Neural cell (in vitro differentiated cells): ENCODE measurements around the gene AFF2. TPM values are rescaled to one million over a fixed set of nuclear protein-coding genes. Genes with fewer than 3 reads are reported as not detected.

Experiments used
- H2AFZ ChIP-seq: fragments of 200-600, 300-800 bp; sonication (generic), shearing (Covaris generic); 2 replicates; pipeline ENCODE4 v1.6.0; 2014; ENCODE audit warnings: low read depth, mild to moderate bottlenecking, antibody characterized with exemption, low read length, moderate library complexity
- H3F3A ChIP-seq: fragments of 200-600 bp; shearing (Covaris generic); 2 replicates; pipeline ENCODE4 v1.6.1; 2016; ENCODE audit warnings: mild to moderate bottlenecking, moderate library complexity, mixed read lengths, antibody characterized with exemption, low read length; ENCODE audit not compliant: insufficient read depth, poor library complexity, severe bottlenecking
- H3K27ac ChIP-seq: fragments of 200-600, 300-800 bp; sonication (generic), shearing (Covaris generic); 2 replicates; pipeline ENCODE4 v1.5.1; 2014; ENCODE audit warnings: mild to moderate bottlenecking, low read length, moderate library complexity
- H3K27me3 ChIP-seq: fragments of 300-800, 200-600 bp; sonication (generic), shearing (Covaris generic); 2 replicates; pipeline ENCODE4 v1.6.0; 2014; ENCODE audit warnings: mild to moderate bottlenecking, low read depth, low read length, moderate library complexity; ENCODE audit not compliant: insufficient read depth
- H3K36me3 ChIP-seq: fragments of 300-800, 200-600 bp; sonication (generic), shearing (Covaris generic); 2 replicates; pipeline ENCODE4 v1.5.1; 2014; ENCODE audit warnings: mild to moderate bottlenecking, antibody characterized with exemption, low read length, moderate library complexity; ENCODE audit not compliant: insufficient read depth
- H3K4me2 ChIP-seq: fragments of 300-800, 200-600 bp; sonication (generic), shearing (Covaris generic); 2 replicates; pipeline ENCODE4 v1.6.0; 2014; ENCODE audit warnings: mild to moderate bottlenecking, low read length
- H3K4me3 ChIP-seq: fragments of 300-800, 200-600 bp; sonication (generic), shearing (Covaris generic); 2 replicates; pipeline ENCODE4 v1.5.1; 2014; ENCODE audit warnings: mild to moderate bottlenecking, low read length, moderate library complexity
- H3K79me2 ChIP-seq: fragments of 200-600 bp; shearing (Covaris generic); replicated peaks from 2 replicates; pipeline ENCODE4 v1.6.0; 2014; ENCODE audit warnings: mild to moderate bottlenecking, low read length, moderate library complexity; ENCODE audit not compliant: insufficient read depth
- H3K9ac ChIP-seq: fragments of 300-800, 200-600 bp; sonication (generic), shearing (Covaris generic); 2 replicates; pipeline ENCODE4 v1.6.1; 2016; ENCODE audit warnings: mild to moderate bottlenecking, low read length, mixed read lengths
- H3K9me2 ChIP-seq: fragments of 200-600 bp; shearing (Covaris generic); 2 replicates; pipeline ENCODE4 v1.6.1; 2016; ENCODE audit warnings: mild to moderate bottlenecking, low read length, mixed read lengths; ENCODE audit not compliant: insufficient read depth
- H3K9me3 ChIP-seq: fragments of 200-600, 300-800 bp; sonication (generic), shearing (Covaris generic); 2 replicates; pipeline ENCODE4 v1.6.1; 2016; ENCODE audit warnings: mild to moderate bottlenecking, mixed run types, low read length, moderate library complexity, mixed read lengths
- H4K20me1 ChIP-seq: fragments of 200-600 bp; shearing (Covaris generic); 2 replicates; pipeline ENCODE4 v1.6.1; 2016; ENCODE audit warnings: mild to moderate bottlenecking, mixed run types; ENCODE audit not compliant: insufficient read depth
- EP300 ChIP-seq: fragments of 450-650 bp; conservative IDR thresholded peaks from 2 replicates; pipeline ENCODE4 v1.6.1; 2014; ENCODE audit warnings: antibody characterized with exemption, mild to moderate bottlenecking, moderate library complexity; ENCODE audit not compliant: poor library complexity, severe bottlenecking
- EZH2 ChIP-seq: fragments of 200-600, 300-800 bp; shearing (Covaris generic), sonication (generic); IDR thresholded peaks from 2 replicates; pipeline ENCODE4 v1.6.1; 2014; ENCODE audit warnings: antibody characterized with exemption, low read length, borderline replicate concordance, mild to moderate bottlenecking; ENCODE audit not compliant: insufficient read depth, poor library complexity, severe bottlenecking
- MXI1 ChIP-seq: fragments of 450-650 bp; conservative IDR thresholded peaks from 2 replicates; pipeline ENCODE4 v1.6.1; 2014; ENCODE audit warnings: antibody characterized with exemption, mild to moderate bottlenecking; ENCODE audit not compliant: poor library complexity, severe bottlenecking
- POLR2AphosphoS5 ChIP-seq: IDR thresholded peaks from 2 replicates; pipeline ENCODE4 v1.6.1; 2012
- RAD21 ChIP-seq: fragments of 450-650 bp; conservative IDR thresholded peaks from 2 replicates; pipeline ENCODE4 v1.6.1; 2014; ENCODE audit warnings: antibody characterized with exemption, mild to moderate bottlenecking, moderate library complexity
- REST ChIP-seq: IDR thresholded peaks from 2 replicates; pipeline ENCODE4 v1.6.1; 2012; ENCODE audit warnings: borderline replicate concordance
- SMC3 ChIP-seq: fragments of 450-650 bp; conservative IDR thresholded peaks from 2 replicates; pipeline ENCODE4 v1.6.1; 2014; ENCODE audit warnings: antibody characterized with exemption, mild to moderate bottlenecking, moderate library complexity; ENCODE audit not compliant: poor library complexity
- TAF1 ChIP-seq: IDR thresholded peaks from 2 replicates; pipeline ENCODE4 v1.6.1; 2012; ENCODE audit warnings: low read depth
- polyA plus RNA-seq: library from polyadenylated mRNA; depleted of rRNA; stranded (reverse); fragments of >200 nt; gene quantifications from 2 replicates; pipeline ENCODE4 v1.2.3, GENCODE V29; 2014
- small RNA-seq, 3 experiments: library from RNA; depleted of rRNA; stranded (forward); fragments of <200 nt; gene quantifications; one replicate each; pipeline ENCODE3, GENCODE V24; 2012
- TF ChIP-seq, protein P1 (sequence below): fragments of 450-650 bp; IDR thresholded peaks from 2 replicates; pipeline ENCODE4 v1.5.1; 2014; ENCODE audit warnings: antibody characterized with exemption, mild to moderate bottlenecking, moderate library complexity; ENCODE audit not compliant: poor library complexity, severe bottlenecking

The AFF2 gene
- polyA plus RNA-seq, 1 donor from 2014 or later: 10.5 TPM

GRCh38 chrX:149044471-149044870, 544.1 kb downstream of the AFF2 start:
- Histone ChIP-seq H3K9me2 (no peaks in the 10 kb centered on the region), H2AFZ (no peak overlapping the region), H4K20me1 (no peaks in the 10 kb centered on the region), H3K27ac (no peak overlapping the region), H3K36me3 (no peaks in the 10 kb centered on the region), H3K4me2 (no peak overlapping the region), H3K4me3 (no peak overlapping the region), H3K9me3 (no peaks in the 10 kb centered on the region), H3K27me3 (no peaks in the 10 kb centered on the region), H3F3A (no peaks in the 10 kb centered on the region), H3K79me2 (no peaks in the 10 kb centered on the region), H3K9ac (no peak overlapping the region)
- no peak for TF ChIP-seq MXI1
- TF ChIP-seq REST: no peak
- TF ChIP-seq POLR2AphosphoS5: no peak
- no peak for TF ChIP-seq SMC3
- TF ChIP-seq EP300: no peak
- no peak for TF ChIP-seq TAF1
- TF ChIP-seq, protein P1, sequence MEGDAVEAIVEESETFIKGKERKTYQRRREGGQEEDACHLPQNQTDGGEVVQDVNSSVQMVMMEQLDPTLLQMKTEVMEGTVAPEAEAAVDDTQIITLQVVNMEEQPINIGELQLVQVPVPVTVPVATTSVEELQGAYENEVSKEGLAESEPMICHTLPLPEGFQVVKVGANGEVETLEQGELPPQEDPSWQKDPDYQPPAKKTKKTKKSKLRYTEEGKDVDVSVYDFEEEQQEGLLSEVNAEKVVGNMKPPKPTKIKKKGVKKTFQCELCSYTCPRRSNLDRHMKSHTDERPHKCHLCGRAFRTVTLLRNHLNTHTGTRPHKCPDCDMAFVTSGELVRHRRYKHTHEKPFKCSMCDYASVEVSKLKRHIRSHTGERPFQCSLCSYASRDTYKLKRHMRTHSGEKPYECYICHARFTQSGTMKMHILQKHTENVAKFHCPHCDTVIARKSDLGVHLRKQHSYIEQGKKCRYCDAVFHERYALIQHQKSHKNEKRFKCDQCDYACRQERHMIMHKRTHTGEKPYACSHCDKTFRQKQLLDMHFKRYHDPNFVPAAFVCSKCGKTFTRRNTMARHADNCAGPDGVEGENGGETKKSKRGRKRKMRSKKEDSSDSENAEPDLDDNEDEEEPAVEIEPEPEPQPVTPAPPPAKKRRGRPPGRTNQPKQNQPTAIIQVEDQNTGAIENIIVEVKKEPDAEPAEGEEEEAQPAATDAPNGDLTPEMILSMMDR: no peak
- no peak for TF ChIP-seq EZH2
- TF ChIP-seq RAD21: no peak

DNA sequence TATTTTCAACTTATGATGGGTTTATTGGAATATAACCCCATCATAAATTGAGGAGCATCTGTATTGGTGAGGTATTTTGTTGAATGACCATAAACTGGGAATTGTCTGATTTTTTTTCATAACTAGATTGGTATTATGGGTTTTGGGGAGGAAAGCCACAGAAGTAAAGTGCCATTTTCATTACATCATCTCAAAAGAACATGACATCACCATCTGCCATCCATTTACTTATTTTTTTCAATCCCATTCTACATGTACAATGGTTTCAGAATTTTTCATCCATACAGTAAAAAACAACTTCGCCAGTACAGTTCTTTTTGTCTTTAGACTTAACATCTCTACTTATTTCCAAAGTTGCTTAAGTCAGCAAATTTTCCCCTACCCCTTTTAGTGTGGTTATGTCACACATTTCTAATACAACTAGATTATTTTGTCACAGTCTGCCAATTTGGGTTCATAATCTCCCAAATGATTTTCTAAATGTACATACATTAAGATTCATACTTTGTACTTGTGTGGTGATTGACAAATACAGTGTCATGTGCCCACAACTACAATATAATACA, 545.3 kb downstream of the AFF2 start:
- Histone ChIP-seq H3K9ac (no peak overlapping the region), H3K4me2 (no peak overlapping the region), H3K9me2 (no peaks in the 10 kb centered on the region), H3K27me3 (no peaks in the 10 kb centered on the region), H3K4me3 (no peak overlapping the region), H4K20me1 (no peaks in the 10 kb centered on the region), H2AFZ (no peak overlapping the region), H3K27ac (no peak overlapping the region), H3F3A (no peaks in the 10 kb centered on the region), H3K79me2 (no peaks in the 10 kb centered on the region), H3K36me3 (no peaks in the 10 kb centered on the region), H3K9me3 (no peaks in the 10 kb centered on the region)
- no peak for TF ChIP-seq EZH2
- TF ChIP-seq, protein P1: no peak
- TF ChIP-seq SMC3: no peak

Small RNA genes within 50 kb of the gene (small RNA-seq; reads per million reads assigned to genes)
- gene RN7SKP267: 0 to 0.08 (median 0) reads per million in 3 experiments
